H1 (cell line): Measurements from ENCODE around the gene DOK6. TPM values are rescaled to one million over a fixed set of nuclear protein-coding genes. Genes with fewer than 3 reads are reported as not detected.
A peak's percentile ranks its signal among the peaks of the same experiment; 100 is the strongest.

ENCODE experiments used
- CTCF ChIA-PET: fragments of 300-600 bp; sonication (Branson Sonifier 250); formaldehyde crosslinking; loops from one replicate; lab custom pipeline; 2021; ENCODE audit not compliant: partially characterized antibody; lab: Charles Lee
- POLR2A ChIA-PET: fragments of 300-600 bp; sonication (Branson Sonifier 250); formaldehyde crosslinking; loops from one replicate; lab custom pipeline; 2021; ENCODE audit warnings: inconsistent platforms; ENCODE audit not compliant: partially characterized antibody; lab: Charles Lee
- DNase-seq, 2 experiments: peaks; one replicate each; pipeline versions ENCODE4 v3.0.0 to v3.0.0-alpha.2; 2010 to 2022; ENCODE audit warnings: low spot score in 2 of 2, low read depth in 1 of 2, mixed read lengths in 1 of 2
- FAIRE-seq: peaks from 2 replicates; lab custom pipeline; 2011; peaks lifted over from hg19 to GRCh38; lab: Jason Lieb, UNC
- H2AFZ ChIP-seq: 2 replicates; pipeline ENCODE4 v1.8.1; 2012; ENCODE audit warnings: low read length, inconsistent platforms
- H2AK5ac ChIP-seq: 2 replicates; pipeline ENCODE4 v1.6.1; 2013; ENCODE audit warnings: low read depth, low read length
- H2BK120ac ChIP-seq: replicated peaks from 2 replicates; pipeline ENCODE3; 2013; ENCODE audit warnings: low read depth, low read length, inconsistent platforms
- H2BK12ac ChIP-seq: 2 replicates; pipeline ENCODE4 v1.6.1; 2013; ENCODE audit warnings: low read depth, low read length
- H2BK15ac ChIP-seq: 2 replicates; pipeline ENCODE4 v1.6.1; 2013; ENCODE audit warnings: low read length
- H2BK20ac ChIP-seq: 2 replicates; pipeline ENCODE4 v1.6.1; 2013; ENCODE audit warnings: low read length
- H2BK5ac ChIP-seq: 2 replicates; pipeline ENCODE4 v1.6.1; 2013; ENCODE audit warnings: low read depth, low read length
- H3K14ac ChIP-seq: 2 replicates; pipeline ENCODE4 v1.6.1; 2013; ENCODE audit warnings: inconsistent platforms; ENCODE audit not compliant: insufficient read length
- H3K18ac ChIP-seq: 2 replicates; pipeline ENCODE4 v1.6.1; 2013; ENCODE audit warnings: low read length; ENCODE audit errors: extremely low read depth
- H3K23ac ChIP-seq: 2 replicates; pipeline ENCODE4 v1.6.1; 2013; ENCODE audit warnings: inconsistent platforms; ENCODE audit not compliant: insufficient read length
- H3K23me2 ChIP-seq: 2 replicates; pipeline ENCODE4 v1.6.1; 2013; ENCODE audit warnings: low read depth, low read length
- H3K27ac ChIP-seq: 2 replicates; pipeline ENCODE4 v1.6.1; 2011; ENCODE audit warnings: low read depth, low read length, inconsistent platforms
- H3K27me3 ChIP-seq, 4 experiments: replicated peaks in 1 of 4; 1 replicate in 1 of 4; 2 replicates in 3 of 4; pipeline versions ENCODE4 v1.6.1 to v1.8.1; 2011 to 2013; ENCODE audit warnings: low read length in 3 of 4, mild to moderate bottlenecking in 3 of 4, inconsistent platforms in 2 of 4, mixed read lengths in 2 of 4, moderate library complexity in 1 of 4; ENCODE audit not compliant: control insufficient read depth in 3 of 4, insufficient read depth in 3 of 4; ENCODE audit errors: extremely low read depth in 1 of 4
- H3K36me3 ChIP-seq, 4 experiments: 2 replicates each; pipeline versions ENCODE4 v1.6.1 to v1.8.1; 2011 to 2013; ENCODE audit warnings: mild to moderate bottlenecking in 4 of 4, low read length in 3 of 4, moderate library complexity in 2 of 4, control low read depth in 1 of 4, inconsistent platforms in 1 of 4; ENCODE audit not compliant: insufficient read depth in 4 of 4, control insufficient read depth in 2 of 4
- H3K4ac ChIP-seq: replicated peaks from 2 replicates; pipeline ENCODE3; 2013; ENCODE audit warnings: low read length, low read depth, mixed read lengths, inconsistent platforms; ENCODE audit not compliant: insufficient read length
- H3K4me1 ChIP-seq, 4 experiments: replicated peaks in 1 of 4; 1 replicate in 1 of 4; 2 replicates in 3 of 4; pipeline versions ENCODE4 v1.6.1 to v1.8.1; 2011 to 2013; ENCODE audit warnings: low read length in 3 of 4, inconsistent platforms in 2 of 4, mixed read lengths in 1 of 4; ENCODE audit not compliant: insufficient read depth in 4 of 4, control insufficient read depth in 3 of 4
- H3K4me2 ChIP-seq, 2 experiments: 2 replicates each; pipeline versions ENCODE4 v1.6.1 to v1.8.1; 2011 to 2013; ENCODE audit warnings: low read depth in 2 of 2, low read length in 2 of 2, control low read depth in 1 of 2, inconsistent platforms in 1 of 2, mild to moderate bottlenecking in 1 of 2; ENCODE audit not compliant: insufficient read depth in 1 of 2
- H3K4me3 ChIP-seq, 4 experiments: fragments of 200-600, 300-600 bp in 1 of 4; sonication (generic), shearing (Covaris generic), sonication (Bioruptor Twin) in 1 of 4; 2 replicates each; pipeline versions ENCODE4 v1.5.1 to v1.8.1; 2011 to 2016; ENCODE audit warnings: low read length in 4 of 4, low read depth in 3 of 4, control low read depth in 2 of 4, inconsistent platforms in 2 of 4, mild to moderate bottlenecking in 2 of 4, mixed read lengths in 1 of 4, moderate library complexity in 1 of 4; ENCODE audit not compliant: insufficient read depth in 2 of 4; ENCODE audit errors: extremely low read depth in 1 of 4
- H3K56ac ChIP-seq: replicated peaks from 2 replicates; pipeline ENCODE3; 2013; ENCODE audit warnings: low read depth, mild to moderate bottlenecking, mixed read lengths, low read length, inconsistent platforms; ENCODE audit not compliant: insufficient read length
- H3K79me1 ChIP-seq: 2 replicates; pipeline ENCODE4 v1.6.1; 2013; ENCODE audit warnings: low read depth, low read length, control low read depth
- H3K79me2 ChIP-seq, 2 experiments: 2 replicates each; pipeline versions ENCODE4 v1.6.1 to v1.8.1; 2012 to 2013; ENCODE audit warnings: low read length in 2 of 2, mild to moderate bottlenecking in 2 of 2, inconsistent platforms in 1 of 2; ENCODE audit not compliant: insufficient read depth in 2 of 2, control insufficient read depth in 1 of 2
- H3K9ac ChIP-seq, 4 experiments: replicated peaks in 1 of 4; 1 replicate in 1 of 4; 2 replicates in 3 of 4; pipeline versions ENCODE4 v1.6.1 to v1.8.1; 2011 to 2013; ENCODE audit warnings: low read depth in 3 of 4, low read length in 3 of 4, control low read depth in 2 of 4, mild to moderate bottlenecking in 2 of 4, moderate library complexity in 2 of 4, inconsistent platforms in 1 of 4; ENCODE audit errors: extremely low read depth in 1 of 4
- H3K9me3 ChIP-seq, 2 experiments: 2 replicates each; pipeline versions ENCODE4 v1.6.1 to v1.8.1; 2012 to 2013; ENCODE audit warnings: mild to moderate bottlenecking in 2 of 2, moderate library complexity in 2 of 2, control low read depth in 1 of 2, inconsistent platforms in 1 of 2, low read depth in 1 of 2, low read length in 1 of 2, mixed read lengths in 1 of 2; ENCODE audit not compliant: insufficient read depth in 2 of 2
- H4K20me1 ChIP-seq, 2 experiments: replicated peaks in 1 of 2; 2 replicates each; pipeline versions ENCODE3 to v1.8.1; 2011 to 2013; ENCODE audit warnings: inconsistent platforms in 2 of 2, low read length in 2 of 2, mild to moderate bottlenecking in 1 of 2; ENCODE audit not compliant: insufficient read depth in 2 of 2, control insufficient read depth in 1 of 2
- H4K5ac ChIP-seq: 2 replicates; pipeline ENCODE4 v1.6.1; 2013; ENCODE audit warnings: low read length, low read depth, mixed read lengths, inconsistent platforms; ENCODE audit not compliant: insufficient read length
- H4K8ac ChIP-seq: 2 replicates; pipeline ENCODE4 v1.8.0; 2013; ENCODE audit warnings: mild to moderate bottlenecking, moderate library complexity, low read length, inconsistent platforms; ENCODE audit not compliant: insufficient read depth; ENCODE audit errors: extremely low read depth
- H4K91ac ChIP-seq: replicated peaks from 2 replicates; pipeline ENCODE3; 2013; ENCODE audit warnings: low read length, mixed read lengths, inconsistent platforms; ENCODE audit not compliant: insufficient read length
- BRCA1 ChIP-seq: IDR thresholded peaks from 2 replicates; pipeline ENCODE4 v1.6.1; 2012; ENCODE audit warnings: low read depth, low read length, improper control_type of control experiment
- GABPA ChIP-seq: IDR thresholded peaks from 2 replicates; pipeline ENCODE4 v1.6.1; 2011; ENCODE audit warnings: mild to moderate bottlenecking, low read length, moderate library complexity, borderline replicate concordance; ENCODE audit not compliant: insufficient read depth
- WGBS, 2 experiments: shearing (Covaris generic) in 1 of 2; methylation state at CpG; one replicate each; pipeline versions ENCODE4 v1.1.6 to v1.1.7; 2013 to 2015; ENCODE audit warnings: low lambda C conversion rate in 2 of 2, mixed read lengths in 2 of 2, inconsistent platforms in 1 of 2, low coverage in 1 of 2, missing lambda C conversion rate in 1 of 2; ENCODE audit not compliant: insufficient replicate concordance in 2 of 2, insufficient coverage in 1 of 2, insufficient read length in 1 of 2; ENCODE audit errors: extremely low coverage in 1 of 2, missing lambda C conversion rate in 1 of 2; 5-methylcytosine and 5-hydroxymethylcytosine counted together
- polyA plus RNA-seq, 7 experiments: library from polyadenylated mRNA; depleted of rRNA in 3 of 7; stranded (reverse) in 5 of 7; unstranded in 2 of 7; fragments of >200 nt in 5 of 7; fragments of 200-250 nt in 2 of 7; gene quantifications; 1 replicate in 5 of 7; 2 replicates in 1 of 7; 4 replicates in 1 of 7; pipeline versions ENCODE4 v1.2.1 to v1.2.3, GENCODE V29; 2011 to 2013; ENCODE audit warnings: missing spikeins in 2 of 7, mixed read lengths in 2 of 7
- total RNA-seq: library from RNA; stranded (reverse); fragmentation: NEBNext Ultra II Directional; extraction: Animal tissue kit (Norgen Biotek cat#: 25700); gene quantifications from 2 replicates; pipeline ENCODE4 v1.2.1, GENCODE V29; 2021

Gene DOK6
- total and polyA plus RNA-seq, 2 of the 8 experiments (the other 6 are each of a cell fraction or from before 2014, with no cell fraction given) = 0.33 to 0.50 TPM

DNA sequence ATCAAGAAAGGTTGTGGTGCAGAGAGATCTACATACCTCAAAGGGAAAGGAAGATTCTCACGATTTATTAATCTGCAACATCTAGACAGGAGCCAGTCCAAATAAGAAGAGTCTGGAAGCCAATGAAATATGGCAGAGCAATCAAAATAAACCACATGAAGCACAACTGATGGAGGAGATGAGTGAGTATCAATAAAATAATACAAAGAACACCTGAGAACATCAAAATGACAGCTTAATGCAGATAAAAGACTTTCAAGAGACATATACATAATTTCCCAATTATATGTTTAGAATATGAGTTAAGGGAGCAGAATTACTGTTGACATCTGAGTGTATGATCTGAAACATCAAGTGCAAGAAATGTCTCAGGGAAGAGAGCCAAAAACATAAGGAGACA, 12.5 kb upstream of the DOK6 start:
- H2BK12ac ChIP-seq = no peak overlapping the region
- no peak overlapping the region for H3K14ac ChIP-seq
- no peaks in the 10 kb centered on the region for H3K9me3 ChIP-seq
- H3K18ac ChIP-seq = no peak overlapping the region
- no peak overlapping the region for H4K91ac ChIP-seq
- H3K4ac ChIP-seq = no peak overlapping the region
- H3K27ac ChIP-seq = no peak overlapping the region
- CTCF ChIA-PET = no interaction called here
- no peak overlapping the region for H4K8ac ChIP-seq
- FAIRE-seq (no peak), DNase-seq (no peak)
- H3K23ac ChIP-seq = no peak overlapping the region
- no peaks in the 10 kb centered on the region for H3K79me1 ChIP-seq
- 0 out of 2 replicates have a peak overlapping the region, but pooled peaks have one; percentile 24 for H2AFZ ChIP-seq
- H3K56ac ChIP-seq = no peak overlapping the region
- no peak overlapping the region for H2BK5ac ChIP-seq
- H3K27me3 ChIP-seq = no peaks in the 10 kb centered on the region
- H3K9ac ChIP-seq = no peak overlapping the region
- H2AK5ac ChIP-seq = no peak overlapping the region
- H3K4me1 ChIP-seq = no peaks in the 10 kb centered on the region
- no peaks in the 10 kb centered on the region for H3K36me3 ChIP-seq
- no peak for TF ChIP-seq BRCA1
- TF ChIP-seq GABPA = no peak
- 85% methylated on average over 1 of the region's 1 CpG; no CpG with 5 or more reads in 1 of the 2 experiments for WGBS, 2 experiments
- POLR2A ChIA-PET = no interaction called here
- H2BK15ac ChIP-seq = no peak overlapping the region
- H2BK120ac ChIP-seq = no peak overlapping the region
- no peaks in the 10 kb centered on the region for H3K79me2 ChIP-seq
- H4K20me1 ChIP-seq = no peaks in the 10 kb centered on the region
- no peak overlapping the region for H4K5ac ChIP-seq
- no peak overlapping the region for H3K4me3 ChIP-seq
- H3K4me2 ChIP-seq = no peak overlapping the region
- no peaks in the 10 kb centered on the region for H3K23me2 ChIP-seq
- H2BK20ac ChIP-seq = no peak overlapping the region
